Esophagus squamous epithelium (tissue), 4 donors: Measurements from ENCODE around the gene ARHGAP35.

Experiments
- CTCF ChIP-seq, 6 experiments: fragments of 450-650 bp in 4 of 6; fragments of 200-600 bp in 2 of 6; sonication (generic) in 2 of 6; IDR thresholded peaks; one replicate each; pipeline ENCODE4 v1.5.1; 2016 to 2019; ENCODE audit warnings: antibody characterized with exemption in 6 of 6, mild to moderate bottlenecking in 4 of 6, moderate library complexity in 4 of 6
- POLR2A ChIP-seq, 4 donors: fragments of 450-650 bp; IDR thresholded peaks; one replicate each; pipeline ENCODE4 v1.6.1; 2017; ENCODE audit warnings: antibody characterized with exemption in 4 of 4, mild to moderate bottlenecking in 4 of 4, moderate library complexity in 3 of 4

GRCh38 chr19:46848389-46848788 is 12.4 kb upstream of the ARHGAP35 start:
- TF ChIP-seq CTCF (IDR thresholded peaks at IDR 0.05) (no peak), POLR2A (IDR thresholded peaks at IDR 0.05) (no peak)
